ENCODE data around the gene L3MBTL1. TPM values are rescaled to one million over a fixed set of nuclear protein-coding genes. Genes with fewer than 3 reads are reported as not detected.

L3MBTL1 gene
- total and polyA plus RNA-seq, 2 of the 4 experiments (the other 2 are of a cell fraction) = 2.2 to 4.5 TPM

DNA sequence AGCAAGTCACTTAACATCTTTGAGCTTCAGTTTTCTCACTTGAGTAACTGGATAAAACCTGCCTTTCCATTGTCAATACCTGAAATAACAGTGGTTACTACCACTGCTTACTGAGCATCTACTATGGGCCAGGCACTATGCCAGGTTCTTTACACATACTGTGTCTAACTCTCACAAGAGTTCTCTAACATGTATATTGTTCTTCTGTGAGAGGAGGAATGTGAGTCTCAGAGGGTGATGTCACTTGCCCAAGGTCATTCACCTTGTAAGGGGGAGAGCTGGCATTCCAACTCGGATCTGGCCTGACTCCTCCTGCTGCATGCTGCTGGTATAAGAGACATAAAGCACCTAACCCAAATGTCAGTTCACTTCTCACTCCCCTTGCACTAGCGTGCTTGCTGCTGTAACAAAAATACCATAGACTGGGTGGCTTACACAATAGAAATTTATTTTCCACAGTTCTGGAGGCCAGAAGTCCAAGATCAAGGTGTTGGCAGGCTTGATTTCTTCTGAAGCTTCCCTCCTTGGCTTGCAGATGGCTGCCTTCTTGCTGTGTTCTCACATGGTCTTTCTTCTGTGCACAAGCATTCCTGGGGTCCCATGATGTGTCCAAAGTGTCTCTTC is 29.4 kb downstream of the L3MBTL1 start (continued):
- TF ChIP-seq, protein P1, sequence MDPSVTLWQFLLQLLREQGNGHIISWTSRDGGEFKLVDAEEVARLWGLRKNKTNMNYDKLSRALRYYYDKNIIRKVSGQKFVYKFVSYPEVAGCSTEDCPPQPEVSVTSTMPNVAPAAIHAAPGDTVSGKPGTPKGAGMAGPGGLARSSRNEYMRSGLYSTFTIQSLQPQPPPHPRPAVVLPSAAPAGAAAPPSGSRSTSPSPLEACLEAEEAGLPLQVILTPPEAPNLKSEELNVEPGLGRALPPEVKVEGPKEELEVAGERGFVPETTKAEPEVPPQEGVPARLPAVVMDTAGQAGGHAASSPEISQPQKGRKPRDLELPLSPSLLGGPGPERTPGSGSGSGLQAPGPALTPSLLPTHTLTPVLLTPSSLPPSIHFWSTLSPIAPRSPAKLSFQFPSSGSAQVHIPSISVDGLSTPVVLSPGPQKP (IDR thresholded peaks at IDR 0.05; ENCODE audit: borderline replicate concordance, low read depth, low read length) = no peak
- TF ChIP-seq SMC3 (IDR thresholded peaks at IDR 0.05; ENCODE audit: low read depth, low read length) (no peak), MAZ (IDR thresholded peaks at IDR 0.05; ENCODE audit: borderline replicate concordance, low read depth, low read length) (no peak), RCOR1 (IDR thresholded peaks at IDR 0.05; ENCODE audit: insufficient replicate concordance, low read length) (no peak), BHLHE40 (IDR thresholded peaks at IDR 0.05; ENCODE audit: low read depth, low read length) (no peak)

Data from IMR-90 (cell line).